HG02571 (cell line): ENCODE data around the gene HOXA10.

Experiments
- ATAC-seq: cut with Tn5 transposase; IDR thresholded peaks from one replicate; pipeline ENCODE4 v1.9.1; 2021; ENCODE audit warnings: mild to moderate bottlenecking, moderate library complexity; ENCODE audit not compliant: unreplicated experiment

Gene HOXA10

DNA sequence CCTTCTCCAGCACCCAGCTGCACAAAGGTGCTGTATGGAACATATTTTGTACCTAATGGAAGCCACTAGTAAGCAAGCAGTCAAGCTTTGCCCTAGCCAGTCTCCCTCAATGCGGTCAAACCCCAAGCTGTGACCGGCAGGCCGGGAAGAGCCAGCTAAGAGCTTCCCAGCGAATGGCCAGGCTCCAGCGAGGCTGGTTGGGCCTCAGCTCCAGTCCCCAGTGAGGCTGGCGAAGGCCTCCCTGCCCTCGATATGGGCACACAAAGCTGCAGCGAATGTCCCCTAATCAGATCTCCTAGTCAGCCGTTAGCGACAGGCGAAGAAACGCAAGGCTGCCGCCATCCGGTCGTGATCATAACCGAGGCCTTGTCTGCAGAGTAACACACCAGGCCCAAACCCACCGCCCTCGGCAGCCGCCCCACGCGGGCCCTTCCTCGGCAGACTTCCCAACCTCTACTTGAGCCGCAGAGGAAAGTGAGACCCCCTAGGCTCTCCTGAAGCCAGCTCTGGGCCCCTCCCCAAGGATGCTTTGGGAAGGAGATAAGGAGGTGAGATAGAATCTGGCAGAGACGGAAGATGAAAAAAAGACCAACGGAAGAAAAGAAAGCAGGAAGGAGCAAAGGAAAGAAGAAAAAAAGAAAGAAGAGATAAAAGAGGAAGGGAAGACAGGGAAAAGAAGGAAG, 5.7 kb downstream of the HOXA10 start:
- ATAC-seq, result no peak

DNA sequence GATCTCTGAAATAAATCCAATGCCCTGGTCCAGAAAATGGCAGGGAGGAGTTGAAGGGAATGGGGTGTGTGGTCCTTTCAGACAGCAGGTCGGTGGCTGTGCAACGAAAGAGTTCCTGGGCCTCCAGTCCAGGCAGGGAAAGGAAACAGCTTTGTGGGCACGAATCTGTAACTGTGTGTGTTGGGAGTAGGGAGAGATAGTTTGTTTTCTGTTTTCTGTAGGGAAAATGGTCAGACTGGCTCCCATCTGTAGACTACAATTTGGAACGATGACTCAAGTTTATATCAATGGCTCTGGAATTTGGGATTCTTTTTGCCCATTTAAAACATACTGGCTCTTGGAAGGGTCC, 6.2 kb downstream of the HOXA10 start:
- no peak for ATAC-seq

DNA sequence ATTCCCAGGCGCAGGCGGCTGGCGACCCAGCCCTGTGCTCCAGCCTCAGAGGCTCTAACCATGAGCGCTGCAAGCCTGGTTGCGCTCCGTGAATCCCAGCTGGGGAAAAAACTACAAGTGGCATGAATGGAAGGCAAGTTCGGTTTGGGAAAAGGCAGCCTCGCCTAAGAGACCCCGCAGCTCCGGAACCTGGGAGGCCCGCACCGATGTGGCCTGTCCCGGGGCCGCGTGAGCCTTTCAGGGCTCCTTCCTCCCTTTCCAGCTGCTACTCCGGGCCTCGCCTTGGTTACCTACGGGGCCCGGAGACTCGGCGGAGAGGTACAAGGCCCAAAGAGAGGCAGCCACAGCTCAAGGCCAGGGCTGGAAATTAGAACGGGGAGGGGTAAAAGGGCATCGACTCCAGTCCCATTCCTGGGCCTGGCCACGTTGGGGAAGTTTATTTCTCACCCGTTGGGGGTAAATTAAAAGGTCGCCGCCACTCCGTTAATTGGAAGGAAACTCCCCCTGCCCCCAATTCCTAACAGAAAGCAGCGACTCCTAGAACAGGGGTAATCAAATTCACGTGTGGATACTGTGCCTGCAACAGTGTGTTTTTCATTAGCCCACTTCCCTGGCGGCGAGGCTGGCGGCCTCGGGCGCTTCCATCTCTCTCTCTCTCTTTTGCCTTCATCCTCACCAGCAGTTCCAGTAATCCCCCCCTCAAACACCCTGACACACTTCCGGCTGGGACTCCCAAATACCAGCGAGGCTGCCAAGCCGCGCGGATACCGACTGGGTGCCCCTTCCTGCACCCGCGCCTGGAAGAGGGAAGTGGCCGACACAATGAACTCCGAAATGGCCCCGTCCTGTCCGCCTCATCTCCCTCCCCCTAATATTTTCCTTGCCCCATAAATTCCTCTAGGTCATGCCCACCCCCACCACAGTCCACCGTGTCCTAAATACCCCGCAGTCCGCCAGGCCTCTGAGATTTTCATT, 7.3 kb downstream of the HOXA10 start:
- ATAC-seq, result no peak

DNA sequence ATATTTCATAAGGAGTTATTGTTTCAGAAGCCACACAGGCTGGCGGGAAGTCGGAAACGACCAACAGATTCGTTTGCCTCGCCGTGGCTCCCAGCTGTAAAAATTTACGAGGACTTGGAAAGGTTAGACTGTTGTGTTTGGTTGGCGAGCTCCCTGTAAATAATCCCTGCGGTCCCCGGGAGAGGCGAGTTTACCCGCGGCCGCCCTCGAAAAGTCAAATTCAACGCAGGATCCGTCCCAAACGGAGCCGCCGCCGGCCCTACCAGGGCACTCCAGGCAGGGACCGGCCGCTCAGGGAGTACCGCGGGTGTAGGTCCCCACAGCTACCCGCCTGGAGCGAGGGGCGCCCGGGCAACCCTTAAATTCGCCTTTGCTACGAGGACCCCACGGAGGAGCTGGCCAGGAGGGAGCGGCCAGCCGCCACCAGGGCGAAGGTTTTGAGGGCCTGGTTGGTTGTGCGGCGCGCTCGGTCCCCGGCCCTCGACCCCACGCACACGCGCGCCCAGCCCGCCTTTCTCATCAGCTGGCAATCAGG, 8.1 kb downstream of the HOXA10 start:
- no peak for ATAC-seq

DNA sequence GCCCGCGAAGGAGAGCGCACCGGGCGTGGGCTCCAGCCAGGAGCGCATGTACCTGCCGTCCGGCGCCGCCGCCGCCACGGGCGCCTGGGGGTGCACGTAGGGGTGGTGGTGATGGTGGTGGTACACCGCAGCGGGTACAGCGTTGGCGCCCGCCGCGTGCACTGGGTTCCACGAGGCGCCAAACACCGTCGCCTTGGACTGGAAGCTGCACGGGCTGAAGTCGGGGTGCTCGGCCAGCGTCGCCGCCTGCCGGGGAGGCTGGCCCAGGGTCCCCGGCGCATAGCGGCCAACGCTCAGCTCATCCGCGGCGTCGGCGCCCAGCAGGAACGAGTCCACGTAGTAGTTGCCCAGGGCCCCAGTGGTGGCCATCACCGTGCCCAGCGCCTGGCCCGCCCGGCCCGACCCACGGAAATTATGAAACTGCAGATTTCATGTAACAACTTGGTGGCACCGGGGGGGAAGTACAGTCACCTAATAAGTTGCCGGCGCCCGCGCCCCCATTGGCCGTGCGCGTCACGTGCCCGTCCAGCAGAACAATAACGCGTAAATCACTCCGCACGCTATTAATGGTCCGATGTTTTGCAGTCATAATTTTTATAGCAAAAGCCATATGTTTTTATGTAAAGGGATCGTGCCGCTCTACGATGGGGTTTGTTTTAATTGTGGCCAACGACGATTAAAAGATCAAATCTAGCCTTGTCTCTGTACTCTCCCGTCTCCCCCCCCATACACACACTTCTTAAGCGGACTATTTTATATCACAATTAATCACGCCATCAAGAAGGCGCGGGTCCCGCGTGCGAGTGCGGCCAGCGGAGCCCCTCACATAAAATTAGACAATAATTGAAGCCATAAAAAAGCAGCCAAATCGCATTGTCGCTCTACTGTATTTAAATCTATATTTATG, 8.8 kb downstream of the HOXA10 start, which contains the start of gene HOXA9:
Gene HOXA9, minus strand, starts transcription at position 449 of the 907 bp plus-strand sequence. Its CDS starts 80 bp downstream, at position 369.
- no peak for ATAC-seq

DNA sequence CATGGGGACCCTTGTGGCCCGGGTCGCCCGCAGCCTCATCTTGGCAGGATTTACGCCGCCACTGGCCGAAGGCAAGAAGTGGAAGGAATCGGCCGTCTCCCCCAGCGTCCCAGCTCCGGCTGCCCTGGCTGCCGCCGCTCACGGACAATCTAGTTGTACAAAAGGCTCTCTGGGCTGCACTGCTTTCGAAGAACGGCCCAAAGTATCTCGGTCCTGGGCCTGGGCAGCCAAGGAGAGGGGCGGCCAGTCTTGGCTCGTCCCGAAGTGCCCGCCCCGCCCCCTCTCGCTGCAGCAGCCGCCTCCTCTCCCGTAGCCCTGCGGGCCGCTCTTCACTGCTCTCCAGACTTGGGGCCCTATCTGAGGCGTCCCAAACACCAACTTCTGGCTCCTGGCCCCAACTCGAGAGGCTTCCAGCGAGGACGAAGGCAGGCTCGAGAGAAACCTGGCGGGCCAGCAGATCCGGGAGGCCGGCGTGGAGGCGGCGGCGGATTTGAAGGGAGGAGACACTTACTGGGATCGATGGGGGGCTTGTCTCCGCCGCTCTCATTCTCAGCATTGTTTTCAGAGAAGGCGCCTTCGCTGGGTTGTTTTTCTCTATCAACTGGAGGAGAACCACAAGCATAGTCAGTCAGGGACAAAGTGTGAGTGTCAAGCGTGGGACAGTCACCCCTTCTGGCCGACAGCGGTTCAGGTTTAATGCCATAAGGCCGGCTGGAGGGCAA, 9.6 kb downstream of the HOXA10 start:
- ATAC-seq, result no peak

DNA sequence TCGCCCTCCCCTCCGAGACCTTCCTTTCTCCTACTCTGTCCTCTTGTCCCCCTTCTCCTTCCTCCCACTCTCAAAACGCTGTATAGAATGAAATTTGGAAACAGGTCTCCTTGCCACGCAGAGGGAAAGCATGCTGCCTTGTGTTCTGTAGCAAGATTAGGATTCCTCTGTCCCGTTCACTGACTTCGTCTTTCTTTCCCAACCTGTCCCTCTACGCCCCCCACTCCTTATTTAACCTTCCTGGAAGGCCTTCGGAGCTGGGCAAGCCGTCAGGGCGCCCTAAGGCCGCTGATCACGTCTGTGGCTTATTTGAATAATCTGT, 10.1 kb downstream of the HOXA10 start:
- ATAC-seq, result no peak

DNA sequence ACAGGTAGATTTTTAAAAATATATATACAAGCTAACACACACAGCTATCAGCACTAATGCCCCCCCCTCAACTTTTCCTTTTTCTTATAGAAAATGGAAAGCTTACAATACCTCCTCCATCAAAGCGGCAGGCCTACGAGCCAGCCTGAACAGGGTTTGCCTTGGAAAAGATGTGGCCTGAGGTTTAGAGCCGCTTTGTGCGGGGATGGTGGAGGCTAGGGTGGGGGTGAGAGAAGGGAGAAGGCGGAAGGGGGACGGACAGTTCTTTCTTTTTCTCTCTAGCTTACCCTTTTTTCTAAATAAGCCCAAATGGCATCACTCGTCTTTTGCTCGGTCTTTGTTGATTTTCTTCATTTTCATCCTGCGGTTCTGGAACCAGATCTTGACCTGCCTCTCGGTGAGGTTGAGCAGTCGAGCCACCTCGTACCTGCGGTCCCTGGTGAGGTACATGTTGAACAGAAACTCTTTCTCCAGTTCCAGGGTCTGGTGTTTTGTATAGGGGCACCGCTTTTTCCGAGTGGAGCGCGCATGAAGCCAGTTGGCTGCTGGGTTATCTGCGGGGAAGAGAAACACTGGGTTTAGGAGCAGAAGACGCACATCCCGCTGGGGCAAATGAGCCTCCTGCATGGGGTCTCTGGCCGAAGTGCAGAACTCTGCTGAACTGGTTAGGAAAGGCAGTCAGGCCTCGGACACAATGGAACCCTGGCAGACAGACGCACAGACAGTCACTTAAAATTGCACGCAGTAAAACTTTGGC, 10.7 kb downstream of the HOXA10 start:
- no peak for ATAC-seq

DNA sequence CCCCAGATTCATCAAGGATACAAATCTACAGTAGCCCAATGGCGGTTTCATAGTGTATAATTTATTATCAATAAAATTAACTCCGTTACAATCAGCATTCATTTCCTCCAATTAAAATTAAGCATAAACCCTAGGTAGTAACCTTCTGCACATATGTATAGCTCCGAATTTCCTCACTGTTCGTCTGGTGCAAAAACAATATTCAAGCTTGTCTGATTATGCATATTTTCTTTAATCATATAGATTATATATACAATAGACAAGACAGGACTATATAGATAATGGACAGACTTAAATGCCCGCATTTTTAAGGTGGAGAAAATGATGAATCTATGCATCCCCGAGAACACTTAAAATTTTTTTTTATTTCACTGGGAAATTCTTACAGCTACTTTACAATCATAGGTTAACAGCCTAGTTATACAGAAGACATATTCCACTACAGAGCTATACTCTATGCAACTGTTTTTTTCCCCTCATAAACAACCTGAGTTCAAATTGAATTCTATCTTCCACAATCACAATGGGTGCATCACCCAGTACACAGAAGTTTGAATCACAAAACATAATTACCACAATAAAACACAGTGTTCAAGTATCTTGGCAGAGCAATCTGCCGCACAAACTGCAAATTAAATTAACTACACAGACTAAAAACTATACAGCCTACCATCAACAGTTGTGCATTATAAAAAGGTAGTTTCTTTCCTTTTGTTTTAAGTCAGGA, 11.4 kb downstream of the HOXA10 start:
- ATAC-seq, result no peak

DNA sequence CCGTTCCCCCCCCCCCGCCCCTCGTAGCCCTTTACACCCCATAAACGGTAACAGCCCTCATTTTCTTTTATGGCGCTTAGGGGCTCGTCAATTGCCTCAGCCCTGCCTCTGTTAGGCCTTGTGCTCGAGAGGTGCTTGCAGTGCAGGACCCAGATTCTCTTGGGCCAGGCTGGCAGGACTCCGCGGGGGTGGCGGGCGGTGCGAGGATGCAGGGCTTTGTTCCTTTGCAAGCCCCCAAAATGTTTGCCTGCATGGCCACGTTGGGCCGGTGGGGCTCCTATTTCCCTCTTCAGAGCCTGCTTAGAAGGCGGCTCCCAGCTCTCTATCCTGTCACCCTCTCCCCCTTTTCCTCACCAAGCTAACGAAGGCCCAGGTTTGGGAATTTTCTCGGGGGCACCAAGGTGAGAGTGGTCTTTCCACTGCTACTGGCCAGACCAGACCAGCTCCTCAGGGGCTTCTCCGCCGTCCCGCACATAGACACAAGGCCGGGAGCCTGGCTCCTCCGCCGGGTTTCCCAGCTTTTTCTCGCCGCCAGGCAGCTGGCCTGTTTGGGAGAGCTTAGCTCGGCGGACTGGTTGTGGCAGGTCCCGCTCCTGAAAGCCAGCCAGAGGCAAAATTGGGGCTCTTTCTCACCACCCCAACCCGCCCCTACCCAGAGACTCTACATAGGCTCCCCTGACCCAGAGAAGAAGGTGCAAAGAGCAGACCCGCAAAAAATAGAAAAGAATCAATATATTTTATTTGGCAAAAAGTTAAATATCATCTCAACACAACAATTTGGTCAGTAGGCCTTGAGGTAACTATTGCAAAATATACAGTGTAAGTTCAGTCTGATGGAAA, 12.2 kb downstream of the HOXA10 start:
- ATAC-seq, result no peak

DNA sequence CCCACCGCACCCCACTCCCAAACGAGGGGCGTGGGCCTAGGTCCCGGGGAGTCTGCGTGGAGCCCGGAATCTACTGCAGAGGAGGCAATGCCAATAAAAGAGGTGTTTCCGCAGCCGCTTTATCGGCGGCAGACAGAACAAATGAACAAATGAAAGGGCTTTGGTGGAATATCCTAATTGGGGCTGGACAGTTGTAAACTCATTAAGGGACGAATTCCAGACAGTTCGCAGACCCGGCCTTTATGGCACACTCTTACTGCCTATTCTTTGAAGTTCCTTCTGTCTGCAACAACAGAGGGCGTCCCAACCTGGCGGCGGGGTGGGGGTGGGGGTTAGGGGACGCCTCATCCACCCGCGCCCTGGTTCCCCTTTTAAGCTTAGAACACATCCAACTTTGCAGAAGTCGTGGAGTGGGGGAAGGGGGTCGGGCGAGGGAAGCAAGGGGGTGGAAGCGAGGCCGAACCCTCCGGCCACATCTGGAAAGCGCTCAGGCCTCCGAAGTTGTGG, 12.9 kb downstream of the HOXA10 start:
- no peak for ATAC-seq

DNA sequence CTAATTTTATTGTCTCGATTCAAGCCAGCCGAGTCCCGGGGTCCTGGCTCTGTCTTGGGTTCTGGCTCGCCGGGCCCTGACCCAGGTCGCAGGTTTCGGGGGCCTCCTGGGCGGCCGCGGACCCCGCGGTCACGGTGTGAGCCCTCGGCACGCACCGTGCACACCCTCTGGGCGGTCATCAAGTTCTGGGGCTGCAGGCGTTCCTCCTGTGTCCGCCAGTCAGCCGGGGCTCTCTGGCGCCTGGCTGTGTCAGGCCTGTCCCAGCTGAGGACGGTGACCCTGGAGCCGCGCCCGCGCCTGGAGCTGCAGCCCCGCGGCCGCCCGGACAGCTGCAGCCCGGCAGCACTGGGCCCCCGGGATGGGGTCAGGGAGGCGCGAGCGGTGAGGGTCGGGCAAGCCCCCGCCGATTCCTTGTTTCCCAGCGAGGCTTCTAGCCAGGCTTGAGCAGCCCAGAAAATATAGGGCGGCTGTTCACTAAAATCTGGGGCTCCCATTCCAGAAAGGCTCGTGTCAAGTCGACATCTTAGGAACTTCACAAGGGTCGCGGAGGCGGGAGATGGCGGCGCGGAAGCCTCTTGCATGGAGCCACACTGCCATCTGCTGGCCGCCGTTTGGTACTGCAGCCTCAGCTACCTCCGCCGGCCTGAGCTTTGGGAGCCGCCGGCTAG, 13.4 kb downstream of the HOXA10 start:
- ATAC-seq, result no peak

DNA sequence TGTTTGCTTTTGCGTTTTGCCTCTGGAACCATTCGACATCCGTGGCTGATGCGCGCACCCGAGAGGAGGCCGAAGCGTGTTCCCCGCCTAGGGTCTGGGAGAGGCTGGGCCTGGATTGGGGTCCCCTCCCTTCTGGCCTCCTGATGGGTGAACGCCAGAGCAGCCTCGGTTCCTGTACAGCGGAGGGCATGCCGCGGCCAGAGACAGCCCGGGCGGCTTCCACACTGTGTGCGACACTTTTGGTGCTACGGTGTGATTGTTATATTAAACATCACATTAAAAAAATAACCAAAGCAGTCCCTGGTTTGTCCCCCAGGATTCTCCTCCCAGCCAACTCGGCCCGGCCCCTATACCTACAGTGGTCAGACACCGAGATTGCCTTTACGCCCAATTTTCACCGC, 14.0 kb downstream of the HOXA10 start:
- no peak for ATAC-seq

DNA sequence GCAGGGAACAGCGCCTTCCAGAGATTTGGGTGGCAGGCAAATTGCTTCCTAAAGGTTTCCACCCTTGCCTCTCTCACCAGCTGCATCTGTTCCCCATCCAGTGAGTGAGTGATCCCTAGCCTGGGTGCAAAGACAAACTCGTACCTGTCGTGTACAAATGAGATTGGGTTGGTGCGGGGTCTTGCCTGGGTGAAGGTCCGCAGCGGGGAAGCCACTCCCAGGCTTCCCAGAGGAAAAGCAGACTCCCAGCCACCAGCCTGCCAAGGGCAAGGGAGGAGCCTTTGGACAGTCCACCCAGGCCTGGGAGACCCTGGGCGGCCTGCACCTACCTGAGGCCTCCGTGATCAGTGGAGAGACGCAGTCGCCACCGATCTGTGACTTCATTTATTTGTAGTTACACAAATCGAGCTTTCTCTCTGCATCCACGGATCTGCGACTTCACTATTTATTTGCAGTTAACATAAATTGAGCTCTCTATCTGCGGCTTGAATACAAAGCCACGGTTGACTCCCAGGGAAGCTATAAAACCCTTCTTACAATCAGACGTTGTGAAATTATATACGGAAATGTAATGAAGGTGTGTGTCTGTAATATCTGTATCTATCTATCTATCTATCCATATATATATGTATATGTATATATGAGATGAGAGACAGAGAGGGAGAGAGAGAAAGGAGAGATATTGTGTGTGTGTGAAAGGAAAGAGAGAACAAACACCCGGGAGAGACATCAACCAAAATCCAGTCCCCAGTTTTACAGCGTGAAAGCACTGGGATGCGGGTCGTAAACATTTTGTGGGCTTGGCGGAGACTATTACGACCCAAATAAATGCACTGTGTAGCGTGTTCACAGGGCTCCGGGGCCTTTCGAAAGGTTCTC, 14.6 kb downstream of the HOXA10 start:
- ATAC-seq, result no peak

DNA sequence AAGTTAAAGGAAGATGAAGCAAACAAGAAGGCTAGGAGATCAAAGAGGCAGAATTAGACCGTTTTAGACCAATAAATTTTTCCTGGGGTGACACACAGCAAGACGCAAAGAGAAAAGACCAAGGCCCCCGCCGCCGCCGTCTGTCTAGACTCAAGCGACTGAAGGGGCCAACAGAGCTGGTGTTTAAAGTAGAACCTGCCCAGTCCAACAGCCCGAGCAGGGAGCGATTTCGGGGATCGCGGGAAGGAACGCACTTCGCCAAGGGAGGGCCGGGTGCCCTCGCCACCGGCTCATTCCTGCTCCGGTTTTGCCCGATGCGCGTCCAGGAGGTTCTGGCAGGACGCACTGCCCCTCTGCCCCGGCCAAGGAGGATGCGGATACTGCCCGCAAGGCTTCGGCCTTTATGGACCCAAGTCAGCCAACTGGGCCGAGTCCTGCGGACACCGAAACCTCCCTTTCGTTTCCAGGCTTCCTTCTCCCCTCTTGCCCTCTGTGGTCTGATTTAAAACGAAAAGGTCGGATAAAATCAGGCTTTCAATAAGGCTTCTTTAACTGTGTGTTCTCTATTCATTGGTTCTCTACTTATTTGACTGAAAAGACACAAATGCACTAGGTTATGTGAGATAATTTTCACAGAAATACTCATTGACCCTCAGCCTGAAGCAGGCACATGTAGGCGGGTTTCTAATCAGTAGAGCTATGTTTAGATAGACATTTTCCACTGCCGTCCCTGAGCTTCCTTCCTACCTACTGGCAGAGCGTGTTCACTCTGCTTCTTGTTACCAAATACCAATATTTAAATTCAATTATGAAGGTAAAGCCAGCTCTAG, 15.5 kb downstream of the HOXA10 start:
- ATAC-seq, result no peak
